Vagina (tissue), 2 donors: ENCODE results near the gene ARMC8. TPM values are rescaled to one million over a fixed set of nuclear protein-coding genes. Genes with fewer than 3 reads are reported as not detected.

Experiments
- DNase-seq, 2 donors: peaks; one replicate each; pipeline ENCODE4 v3.0.0-alpha.2; 2017; ENCODE audit errors: extremely low spot score in 2 of 2
- H3K27ac ChIP-seq: fragments of 200-600 bp; sonication (generic); one replicate; pipeline ENCODE4 v1.5.1; 2019
- H3K27me3 ChIP-seq: fragments of 200-600 bp; sonication (generic); one replicate; pipeline ENCODE4 v1.5.1; 2019
- H3K36me3 ChIP-seq, 2 donors: fragments of 200-600 bp; sonication (generic); one replicate each; pipeline ENCODE4 v1.5.1; 2017 to 2019
- H3K4me1 ChIP-seq: fragments of 200-600 bp; sonication (generic); one replicate; pipeline ENCODE4 v1.5.1; 2019
- H3K4me3 ChIP-seq, 2 donors: fragments of 200-600 bp; sonication (generic); 1 replicate in 1 of 2; 2 replicates in 1 of 2; pipeline ENCODE4 v1.5.1; 2016 to 2019
- H3K9me3 ChIP-seq: fragments of 200-600 bp; sonication (generic); one replicate; pipeline ENCODE4 v1.5.1; 2019
- CTCF ChIP-seq, 3 experiments: fragments of 450-650 bp in 2 of 3; fragments of 200-600 bp in 1 of 3; sonication (generic) in 1 of 3; IDR thresholded peaks; one replicate each; pipeline ENCODE4 v1.5.1; 2017 to 2019; ENCODE audit warnings: antibody characterized with exemption in 3 of 3, mild to moderate bottlenecking in 2 of 3, moderate library complexity in 2 of 3
- POLR2A ChIP-seq, 2 donors: fragments of 450-650 bp; IDR thresholded peaks; one replicate each; pipeline ENCODE4 v1.6.1; 2017; ENCODE audit warnings: antibody characterized with exemption in 2 of 2, mild to moderate bottlenecking in 2 of 2, moderate library complexity in 2 of 2
- POLR2AphosphoS5 ChIP-seq, 2 donors: sonication (generic); formaldehyde crosslinking; IDR thresholded peaks; one replicate each; pipeline ENCODE4 v1.9.0; 2017; ENCODE audit warnings: antibody characterized with exemption in 2 of 2, mild to moderate bottlenecking in 2 of 2, low read depth in 1 of 2; ENCODE audit not compliant: insufficient read depth in 1 of 2
- intact Hi-C: fragments of 100-400 bp; cut with DNase I; formaldehyde crosslinking; loops from one replicate; pipeline ENCODE4 v1.15.1; 2023
- total RNA-seq: library from RNA; depleted of rRNA; stranded (reverse); fragments of >200 nt; gene quantifications from one replicate; pipeline ENCODE4 v1.2.3, GENCODE V29; 2016

Gene ARMC8
- total RNA-seq, 1 donor from 2014 or later: 55.0 TPM

GRCh38 chr3:138148503-138148902 is 38.6 kb upstream of the ARMC8 start:
- Histone ChIP-seq H3K27ac (no peak overlapping the region), H3K9me3 (no peaks in the 10 kb centered on the region), H3K4me1 (no peaks in the 10 kb centered on the region), H3K36me3 (no peaks in the 10 kb centered on the region), H3K27me3 (no peaks in the 10 kb centered on the region), H3K4me3 (no peak overlapping the region)
- intact Hi-C loops: no loop called here
- TF ChIP-seq CTCF (IDR thresholded peaks at IDR 0.05): no peak
- TF ChIP-seq POLR2AphosphoS5 (IDR thresholded peaks at IDR 0.05; ENCODE audit: insufficient read depth in 1 of 2, low read depth in 1 of 2): no peak
- TF ChIP-seq POLR2A (IDR thresholded peaks at IDR 0.05): no peak
- no peak for DNase-seq

GRCh38 chr3:138154534-138154933 is 32.6 kb upstream of the ARMC8 start:
- TF ChIP-seq POLR2A (IDR thresholded peaks at IDR 0.05) (no peak), POLR2AphosphoS5 (IDR thresholded peaks at IDR 0.05; ENCODE audit: insufficient read depth in 1 of 2, low read depth in 1 of 2) (no peak), CTCF (IDR thresholded peaks at IDR 0.05) (no peak)
- no peak for DNase-seq
- intact Hi-C loops: no loop called here

GRCh38 chr3:138157743-138158142 is 29.4 kb upstream of the ARMC8 start:
- intact Hi-C loops: no loop called here
- no peaks in the 10 kb centered on the region for H3K9me3 ChIP-seq
- H3K27ac ChIP-seq: no peak overlapping the region
- TF ChIP-seq POLR2AphosphoS5 (IDR thresholded peaks at IDR 0.05; ENCODE audit: insufficient read depth in 1 of 2, low read depth in 1 of 2): no peak
- no peak for TF ChIP-seq POLR2A (IDR thresholded peaks at IDR 0.05)
- no peak for TF ChIP-seq CTCF (IDR thresholded peaks at IDR 0.05)
- no peaks in the 10 kb centered on the region for H3K4me1 ChIP-seq
- H3K4me3 ChIP-seq: no peak overlapping the region
- H3K27me3 ChIP-seq: no peaks in the 10 kb centered on the region
- no peak for DNase-seq
- peaks cover 0 to 20% of the 10 kb centered on the region in 2 donors for H3K36me3 ChIP-seq

More at GRCh38 chr3:138154534-138154933, 32.6 kb upstream of the ARMC8 start:
- no peaks in the 10 kb centered on the region for H3K9me3 ChIP-seq
- H3K27me3 ChIP-seq: no peaks in the 10 kb centered on the region
- no peak overlapping the region for H3K4me3 ChIP-seq
- no peaks in the 10 kb centered on the region for H3K4me1 ChIP-seq
- H3K27ac ChIP-seq: no peak overlapping the region
- H3K36me3 ChIP-seq: no peaks in the 10 kb centered on the region

GRCh38 chr3:138165061-138165460 is 22.0 kb upstream of the ARMC8 start:
- peaks cover 0 to 77% of the 10 kb centered on the region in 2 donors for H3K36me3 ChIP-seq
- no peak overlapping the region for H3K27ac ChIP-seq
- no peaks in the 10 kb centered on the region for H3K9me3 ChIP-seq
- no peaks in the 10 kb centered on the region for H3K4me1 ChIP-seq
- DNase-seq: no peak
- H3K4me3 ChIP-seq: no peak overlapping the region
- intact Hi-C loops: no loop called here
- TF ChIP-seq POLR2A (IDR thresholded peaks at IDR 0.05): no peak
- no peak for TF ChIP-seq CTCF (IDR thresholded peaks at IDR 0.05)
- TF ChIP-seq POLR2AphosphoS5 (IDR thresholded peaks at IDR 0.05; ENCODE audit: insufficient read depth in 1 of 2, low read depth in 1 of 2): no peak
- H3K27me3 ChIP-seq: no peaks in the 10 kb centered on the region

- H3K36me3 ChIP-seq: peaks cover 0 to 19% of the 10 kb centered on the region in 2 donors
- no peak for DNase-seq
- no peak overlapping the region for H3K27ac ChIP-seq
- TF ChIP-seq POLR2AphosphoS5 (IDR thresholded peaks at IDR 0.05; ENCODE audit: insufficient read depth in 1 of 2, low read depth in 1 of 2): no peak
- H3K27me3 ChIP-seq: no peaks in the 10 kb centered on the region
- H3K9me3 ChIP-seq: no peaks in the 10 kb centered on the region
- H3K4me1 ChIP-seq: peaks cover 20% of the 10 kb centered on the region
- no peak overlapping the region for H3K4me3 ChIP-seq
- intact Hi-C loops: no loop called here
Observed at GRCh38 chr3:138172625-138173024, 14.5 kb upstream of the ARMC8 start.
